ENCODE data around the gene RAET1L. TPM values are rescaled to one million over a fixed set of nuclear protein-coding genes. Genes with fewer than 3 reads are reported as not detected.
"Not testable (repeated sequence)": the region's sequence is repeated elsewhere in the genome, so short reads cannot be mapped to it uniquely, and the experiment has no call there.

Gene RAET1L
- total and polyA plus RNA-seq, 2 experiments from 2014 or later: not detected

DNA sequence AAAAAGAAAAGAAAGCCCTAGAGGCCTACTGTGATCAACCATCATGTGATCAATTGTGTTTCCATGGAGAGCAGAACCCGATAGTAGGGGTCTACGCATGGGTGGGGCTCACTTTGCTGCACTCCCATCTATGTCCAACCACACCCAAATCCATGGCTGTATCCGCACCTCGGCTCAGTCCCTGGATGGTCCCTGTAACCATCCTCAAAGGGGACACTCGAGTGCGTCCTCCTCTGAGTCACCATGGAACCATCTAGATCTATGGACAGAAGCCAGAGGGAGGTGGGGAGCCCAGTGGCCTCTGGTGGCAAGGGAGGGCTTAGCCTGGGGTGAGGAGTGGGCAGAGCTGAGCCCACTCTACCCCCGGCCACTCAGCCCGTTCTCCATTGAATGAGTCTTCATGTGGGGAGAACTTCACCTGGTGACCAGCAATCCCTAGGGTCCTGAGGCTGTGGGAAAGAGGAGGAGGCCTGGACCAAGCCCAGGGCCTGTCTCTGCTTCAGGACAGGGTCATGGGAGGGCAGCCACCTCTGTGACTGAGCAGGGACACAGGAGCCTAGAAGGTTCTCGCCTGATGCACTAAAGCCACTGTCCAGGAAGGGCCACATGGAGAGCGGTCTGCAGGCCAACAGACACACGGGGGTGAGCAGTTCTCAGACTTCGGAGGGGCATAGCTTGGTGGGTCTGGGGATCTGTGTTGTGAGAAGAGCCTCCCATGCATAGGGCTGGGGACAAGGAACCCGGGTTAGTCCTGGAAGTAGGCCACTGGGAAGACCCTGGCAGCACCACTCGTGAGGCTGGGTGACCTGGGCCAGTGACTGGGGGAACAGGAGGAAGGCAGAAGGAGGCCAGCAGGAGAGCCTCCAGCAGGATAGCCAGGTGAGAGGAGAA, 19.3 kb downstream of the RAET1L start:
- Histone ChIP-seq H3K27ac (no peak overlapping the region), H3K4me1 (ENCODE audit: insufficient read depth) (no peaks in the 10 kb centered on the region), H2AFZ (peak overlapping the region; percentile 92), H3K9ac (peak overlapping the region; percentile 59), H3K9me3 (ENCODE audit: low read depth) (no peaks in the 10 kb centered on the region), H3K79me2 (ENCODE audit: insufficient read depth) (no peaks in the 10 kb centered on the region), H3K4me2 (ENCODE audit: unreplicated experiment) (peak overlapping the region; percentile 90), H3K27me3 (replicated peaks; ENCODE audit: insufficient read depth) (peaks cover 24% of the 10 kb centered on the region), H4K20me1 (ENCODE audit: insufficient read depth) (no peaks in the 10 kb centered on the region), H3K4me3 (peak overlapping the region; percentile 74), H3F3A (ENCODE audit: insufficient read depth) (no peaks in the 10 kb centered on the region), H3K9me2 (ENCODE audit: insufficient read depth) (no peaks in the 10 kb centered on the region), H3K36me3 (ENCODE audit: low read depth) (no peaks in the 10 kb centered on the region)
- WGBS, 2 experiments (ENCODE audit: low coverage in 1 of 2, low lambda C conversion rate in 2 of 2, missing lambda C conversion rate in 2 of 2): 75 to 76% methylated on average over 14 of the region's 14 CpGs
- no peak for DNase-seq
- TF ChIP-seq EZH2phosphoT487 (IDR thresholded peaks at IDR 0.05; ENCODE audit: insufficient read depth, low read depth): no peak
- TF ChIP-seq EZH2 (IDR thresholded peaks at IDR 0.05; ENCODE audit: insufficient read depth, poor library complexity, severe bottlenecking): no peak
- in situ Hi-C loops (cut with MboI): no loop called here

- no peak overlapping the region for H3K27ac ChIP-seq
- no peaks in the 10 kb centered on the region for H3K4me1 ChIP-seq (ENCODE audit: insufficient read depth)
- peak overlapping the region; percentile 74 for H3K4me3 ChIP-seq
- no peaks in the 10 kb centered on the region for H3F3A ChIP-seq (ENCODE audit: insufficient read depth)
- no peaks in the 10 kb centered on the region for H3K36me3 ChIP-seq (ENCODE audit: low read depth)
- H3K4me2 ChIP-seq (ENCODE audit: unreplicated experiment): peak overlapping the region; percentile 90
- peak overlapping the region; percentile 59 for H3K9ac ChIP-seq
- peaks cover 19% of the 10 kb centered on the region for H3K27me3 ChIP-seq (replicated peaks; ENCODE audit: insufficient read depth)
- peak overlapping the region; percentile 92 for H2AFZ ChIP-seq
- H3K9me2 ChIP-seq (ENCODE audit: insufficient read depth): no peaks in the 10 kb centered on the region
- no peaks in the 10 kb centered on the region for H4K20me1 ChIP-seq (ENCODE audit: insufficient read depth)
- 1 to 2% methylated on average over 42 to 79 of the region's 79 CpGs for WGBS, 2 experiments (ENCODE audit: low coverage in 1 of 2, low lambda C conversion rate in 2 of 2, missing lambda C conversion rate in 2 of 2)
- in situ Hi-C loops (cut with MboI): no loop called here
- no peaks in the 10 kb centered on the region for H3K9me3 ChIP-seq (ENCODE audit: low read depth)
- no peak for TF ChIP-seq EZH2 (IDR thresholded peaks at IDR 0.05; ENCODE audit: insufficient read depth, poor library complexity, severe bottlenecking)
- TF ChIP-seq EZH2phosphoT487 (IDR thresholded peaks at IDR 0.05; ENCODE audit: insufficient read depth, low read depth): no peak
- DNase-seq: peak; percentile 95
- H3K79me2 ChIP-seq (ENCODE audit: insufficient read depth): no peaks in the 10 kb centered on the region
These were observed 20.3 kb downstream of the RAET1L start for GRCh38 chr6:150004783-150005717.

GRCh38 chr6:150004101-150004782, 21.1 kb downstream of the RAET1L start:
- H3K4me2 ChIP-seq (ENCODE audit: unreplicated experiment): peak overlapping the region; percentile 90
- H3K4me3 ChIP-seq: peak overlapping the region; percentile 74
- no peak for TF ChIP-seq EZH2 (IDR thresholded peaks at IDR 0.05; ENCODE audit: insufficient read depth, poor library complexity, severe bottlenecking)
- TF ChIP-seq EZH2phosphoT487 (IDR thresholded peaks at IDR 0.05; ENCODE audit: insufficient read depth, low read depth): no peak
- H3F3A ChIP-seq (ENCODE audit: insufficient read depth): no peaks in the 10 kb centered on the region
- no peak overlapping the region for H3K27ac ChIP-seq
- WGBS, 2 experiments (ENCODE audit: low coverage in 1 of 2, low lambda C conversion rate in 2 of 2, missing lambda C conversion rate in 2 of 2): 60 to 61% methylated on average over 14 of the region's 14 CpGs
- no peak overlapping the region for H2AFZ ChIP-seq
- no peaks in the 10 kb centered on the region for H3K4me1 ChIP-seq (ENCODE audit: insufficient read depth)
- H3K27me3 ChIP-seq (replicated peaks; ENCODE audit: insufficient read depth): peaks cover 11% of the 10 kb centered on the region; the same call in 1 of the 2 replicates
- no peak overlapping the region for H3K9ac ChIP-seq
- H3K9me2 ChIP-seq (ENCODE audit: insufficient read depth): no peaks in the 10 kb centered on the region
- no peak for DNase-seq
- H4K20me1 ChIP-seq (ENCODE audit: insufficient read depth): no peaks in the 10 kb centered on the region
- H3K79me2 ChIP-seq (ENCODE audit: insufficient read depth): no peaks in the 10 kb centered on the region
- H3K36me3 ChIP-seq (ENCODE audit: low read depth): no peaks in the 10 kb centered on the region
- in situ Hi-C loops (cut with MboI): no loop called here
- H3K9me3 ChIP-seq (ENCODE audit: low read depth): no peaks in the 10 kb centered on the region

DNA sequence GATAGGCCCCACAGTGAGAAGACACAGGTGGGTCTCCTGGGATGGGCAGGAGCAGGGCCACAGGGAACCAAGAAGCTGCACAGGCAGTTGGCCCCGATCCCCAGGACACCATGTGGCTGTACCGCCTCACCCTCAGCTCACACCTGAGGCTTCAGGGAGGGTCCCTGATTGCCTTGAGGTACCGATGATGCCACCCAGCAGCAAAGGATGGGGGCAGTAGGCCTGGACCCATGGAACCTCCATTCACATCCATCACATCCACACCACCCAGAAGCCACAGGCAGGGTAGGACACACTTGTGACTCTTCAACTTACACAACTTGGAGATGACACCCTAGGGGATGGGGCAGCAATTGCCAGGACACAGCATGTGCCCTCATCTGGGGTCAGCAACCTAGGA, 21.7 kb downstream of the RAET1L start:
- H3K27me3 ChIP-seq (replicated peaks; ENCODE audit: insufficient read depth); H3K4me2 ChIP-seq (ENCODE audit: unreplicated experiment); H4K20me1 ChIP-seq (ENCODE audit: insufficient read depth); H3K9me2 ChIP-seq (ENCODE audit: insufficient read depth); H3K9me3 ChIP-seq (ENCODE audit: low read depth); H3K27ac ChIP-seq; H3K4me3 ChIP-seq; H3K79me2 ChIP-seq (ENCODE audit: insufficient read depth); H3K4me1 ChIP-seq (ENCODE audit: insufficient read depth); H3F3A ChIP-seq (ENCODE audit: insufficient read depth); H3K36me3 ChIP-seq (ENCODE audit: low read depth); in situ Hi-C loops (cut with MboI); H2AFZ ChIP-seq; H3K9ac ChIP-seq; DNase-seq: not testable (repeated sequence)
- 61 to 63% methylated on average over 3 of the region's 3 CpGs for WGBS, 2 experiments (ENCODE audit: low coverage in 1 of 2, low lambda C conversion rate in 2 of 2, missing lambda C conversion rate in 2 of 2)

Measured in GM23248 (cell line).